HCT116 (cell line): ENCODE data around the gene DAPL1. TPM values are rescaled to one million over a fixed set of nuclear protein-coding genes. Genes with fewer than 3 reads are reported as not detected.

ENCODE experiments used
- ATAC-seq: fragments of 200-7000 bp; cut with Tn5 transposase; 2 replicates; pipeline ENCODE4 v1.9.1; 2020; ENCODE audit warnings: mild to moderate bottlenecking, moderate library complexity
- BruUV-seq: library from RNA; stranded (reverse); fragments of 400-500 nt; replicated peaks from 2 replicates; lab custom pipeline; 2021; lab: Mats Ljungman, UMichigan
- CTCF ChIA-PET: fragments of 300-600 bp; sonication (Branson Sonifier 250); formaldehyde crosslinking; loops from one replicate; lab custom pipeline; 2021; ENCODE audit warnings: antibody characterized with exemption; lab: Charles Lee
- POLR2A ChIA-PET: fragments of 300-600, 350-600 bp; sonication (Branson Sonifier 250); formaldehyde crosslinking; loops from one replicate; lab custom pipeline; 2021; ENCODE audit warnings: antibody characterized with exemption; lab: Charles Lee
- RAD21 ChIA-PET, 2 experiments: fragments of 300-600 bp; sonication (Branson Sonifier 250); formaldehyde crosslinking; loops; one replicate each; lab custom pipeline; 2023; ENCODE audit warnings: low total read pairs in 2 of 2; ENCODE audit not compliant: uncharacterized antibody in 2 of 2, unreplicated experiment in 2 of 2, low non-redundant PET in 1 of 2; lab: Charles Lee
- DNase-seq: peaks from one replicate; pipeline ENCODE4 v3.0.0-alpha.2; 2010; ENCODE audit warnings: low read depth, low spot score
- H2AFZ ChIP-seq: fragments of 200-600 bp; shearing (Covaris generic), sonication (generic); 2 replicates; pipeline ENCODE4 v1.6.1; 2017; ENCODE audit warnings: low read depth, mixed run types, mixed read lengths, antibody characterized with exemption, low read length; ENCODE audit not compliant: poor library complexity, severe bottlenecking
- H3K27ac ChIP-seq: 2 replicates; pipeline ENCODE4 v1.5.1; 2012; ENCODE audit warnings: low read depth, low read length
- H3K27me3 ChIP-seq: fragments of 200-600 bp; sonication (generic); 2 replicates; pipeline ENCODE4 v1.6.1; 2016; ENCODE audit warnings: mixed run types, low read length, mixed read lengths; ENCODE audit not compliant: insufficient read depth
- H3K36me3 ChIP-seq, 2 experiments: fragments of 200-500 bp in 1 of 2; fragments of 200-600 bp in 1 of 2; sonication (Bioruptor generic) in 1 of 2; sonication (generic) in 1 of 2; 2 replicates each; pipeline versions ENCODE4 v1.5.1 to v1.6.1; 2014 to 2016; ENCODE audit warnings: low read length in 2 of 2, inconsistent platforms in 1 of 2, mixed read lengths in 1 of 2, mixed run types in 1 of 2; ENCODE audit not compliant: insufficient read depth in 2 of 2, control insufficient read depth in 1 of 2
- H3K4me1 ChIP-seq, 2 experiments: fragments of 200-600 bp in 1 of 2; sonication (generic) in 1 of 2; 2 replicates each; pipeline versions ENCODE4 v1.5.1 to v1.6.1; 2012 to 2017; ENCODE audit warnings: low read length in 2 of 2, inconsistent platforms in 1 of 2, mild to moderate bottlenecking in 1 of 2, mixed read lengths in 1 of 2, mixed run types in 1 of 2, moderate library complexity in 1 of 2; ENCODE audit not compliant: insufficient read depth in 2 of 2, control insufficient read depth in 1 of 2
- H3K4me2 ChIP-seq: fragments of 200-600 bp; sonication (generic); 2 replicates; pipeline ENCODE4 v1.6.1; 2017; ENCODE audit warnings: mixed run types, low read length, mixed read lengths
- H3K4me3 ChIP-seq, 2 experiments: fragments of 200-600 bp in 1 of 2; sonication (generic) in 1 of 2; replicated peaks in 1 of 2; 2 replicates each; pipeline ENCODE4 v1.5.1; 2011 to 2016; ENCODE audit warnings: low read length in 2 of 2, control low read depth in 1 of 2, low read depth in 1 of 2, mild to moderate bottlenecking in 1 of 2, mixed read lengths in 1 of 2, mixed run types in 1 of 2
- H3K79me2 ChIP-seq: fragments of 200-600 bp; sonication (generic); 2 replicates; pipeline ENCODE4 v1.6.1; 2017; ENCODE audit warnings: mild to moderate bottlenecking, mixed run types, low read length, moderate library complexity, mixed read lengths; ENCODE audit not compliant: insufficient read depth
- H3K9ac ChIP-seq: fragments of 200-600 bp; sonication (generic); 2 replicates; pipeline ENCODE4 v1.6.1; 2016; ENCODE audit warnings: low read length, mixed read lengths
- H3K9me2 ChIP-seq: fragments of 200-600 bp; sonication (generic), shearing (Covaris generic); 2 replicates; pipeline ENCODE4 v1.6.1; 2017; ENCODE audit warnings: mixed run types, mild to moderate bottlenecking, moderate library complexity; ENCODE audit not compliant: insufficient read depth
- H3K9me3 ChIP-seq, 2 experiments: fragments of 200-500 bp in 1 of 2; fragments of 200-600 bp in 1 of 2; sonication (Bioruptor generic) in 1 of 2; sonication (generic) in 1 of 2; 2 replicates each; pipeline ENCODE4 v1.6.1; 2014 to 2017; ENCODE audit warnings: low read length in 2 of 2, mixed read lengths in 2 of 2, inconsistent platforms in 1 of 2, low read depth in 1 of 2, mild to moderate bottlenecking in 1 of 2, mixed run types in 1 of 2, moderate library complexity in 1 of 2; ENCODE audit not compliant: control insufficient read depth in 1 of 2, insufficient read depth in 1 of 2
- H4K20me1 ChIP-seq: fragments of 200-600 bp; sonication (generic), shearing (Covaris generic); 2 replicates; pipeline ENCODE4 v1.6.1; 2017; ENCODE audit warnings: mixed run types, mild to moderate bottlenecking, moderate library complexity; ENCODE audit not compliant: insufficient read depth
- CEBPB ChIP-seq: IDR thresholded peaks from 2 replicates; pipeline ENCODE4 v1.6.1; 2012; ENCODE audit warnings: low read depth
- EZH2 ChIP-seq: fragments of 200-600 bp; sonication (generic); IDR thresholded peaks from 2 replicates; pipeline ENCODE4 v1.6.1; 2017; ENCODE audit warnings: antibody characterized with exemption, mixed run types
- EZH2phosphoT487 ChIP-seq: fragments of 200-600 bp; IDR thresholded peaks from 2 replicates; pipeline ENCODE4 v1.6.1; 2018; ENCODE audit warnings: antibody characterized with exemption, borderline replicate concordance
- FOSL1 ChIP-seq: IDR thresholded peaks from 2 replicates; pipeline ENCODE4 v1.6.1; 2012; ENCODE audit warnings: low read depth
- POLR2A ChIP-seq: IDR thresholded peaks from 2 replicates; pipeline ENCODE4 v1.7.0; 2011; ENCODE audit warnings: borderline replicate concordance; ENCODE audit not compliant: insufficient read depth, insufficient read length; ENCODE audit errors: extremely low read depth
- SRF ChIP-seq: IDR thresholded peaks from 2 replicates; pipeline ENCODE4 v1.6.1; 2012; ENCODE audit warnings: low read depth
- intact Hi-C: fragments of 100-400 bp; cut with micrococcal nuclease; formaldehyde crosslinking; loops from 2 replicates; pipeline ENCODE4 v1.10.0; 2022
- total RNA-seq: library from RNA; stranded (reverse); gene quantifications from one replicate; pipeline ENCODE4 v1.2.1, GENCODE V29; 2021; ENCODE audit not compliant: unreplicated experiment
- TF ChIP-seq, protein P1 (sequence below): IDR thresholded peaks from 2 replicates; pipeline ENCODE4 v1.6.1; 2012; ENCODE audit warnings: low read depth

Gene DAPL1
- total RNA-seq, 1 experiment from 2014 or later, result not detected

DNA sequence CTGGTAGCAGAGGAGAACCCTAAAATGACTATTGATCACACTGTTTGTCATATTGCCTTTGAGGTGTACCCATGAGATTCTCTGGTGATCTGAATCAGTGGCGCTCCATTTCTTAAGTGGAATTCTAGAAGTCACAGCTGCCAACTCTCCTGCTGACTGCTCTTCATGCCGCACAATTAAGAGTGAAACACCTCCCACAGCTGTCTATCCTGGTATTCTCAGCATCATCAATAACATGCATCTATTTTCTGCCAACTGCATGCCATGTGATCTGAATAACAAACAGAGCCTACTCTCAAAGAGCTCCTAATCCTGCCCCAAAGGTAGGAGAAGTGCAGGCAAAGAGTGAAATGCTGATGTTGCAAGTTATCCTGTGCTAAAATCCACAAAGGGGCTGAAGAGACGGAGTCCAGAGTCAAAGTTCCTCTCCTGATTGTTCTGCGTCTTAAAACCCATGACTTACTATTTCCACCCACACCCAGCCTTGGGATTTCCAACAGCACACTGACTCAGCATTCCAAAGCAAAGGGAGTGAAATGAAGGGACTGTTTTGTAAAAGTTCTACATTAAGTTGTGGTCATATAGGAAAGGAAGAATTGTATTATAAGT is 13.7 kb upstream of the DAPL1 start:
- no peak overlapping the region for H3K4me2 ChIP-seq
- BruUV-seq, result no TSS peak
- no peak overlapping the region for H2AFZ ChIP-seq
- RAD21 ChIA-PET, result no interaction called here
- H3K9ac ChIP-seq, result no peak overlapping the region
- H3K79me2 ChIP-seq, result no peaks in the 10 kb centered on the region
- POLR2A ChIA-PET, result no interaction called here
- no peaks in the 10 kb centered on the region for H3K27me3 ChIP-seq
- intact Hi-C loops, result no loop called here
- H3K27ac ChIP-seq, result no peak overlapping the region
- H3K36me3 ChIP-seq, result no peaks in the 10 kb centered on the region
- no peak overlapping the region for H3K4me3 ChIP-seq
- H4K20me1 ChIP-seq, result no peaks in the 10 kb centered on the region
- CTCF ChIA-PET, result no interaction called here
- no peaks in the 10 kb centered on the region for H3K4me1 ChIP-seq
- TF ChIP-seq FOSL1, result no peak
- no peak for TF ChIP-seq SRF
- no peak for TF ChIP-seq EZH2
- TF ChIP-seq, protein P1, sequence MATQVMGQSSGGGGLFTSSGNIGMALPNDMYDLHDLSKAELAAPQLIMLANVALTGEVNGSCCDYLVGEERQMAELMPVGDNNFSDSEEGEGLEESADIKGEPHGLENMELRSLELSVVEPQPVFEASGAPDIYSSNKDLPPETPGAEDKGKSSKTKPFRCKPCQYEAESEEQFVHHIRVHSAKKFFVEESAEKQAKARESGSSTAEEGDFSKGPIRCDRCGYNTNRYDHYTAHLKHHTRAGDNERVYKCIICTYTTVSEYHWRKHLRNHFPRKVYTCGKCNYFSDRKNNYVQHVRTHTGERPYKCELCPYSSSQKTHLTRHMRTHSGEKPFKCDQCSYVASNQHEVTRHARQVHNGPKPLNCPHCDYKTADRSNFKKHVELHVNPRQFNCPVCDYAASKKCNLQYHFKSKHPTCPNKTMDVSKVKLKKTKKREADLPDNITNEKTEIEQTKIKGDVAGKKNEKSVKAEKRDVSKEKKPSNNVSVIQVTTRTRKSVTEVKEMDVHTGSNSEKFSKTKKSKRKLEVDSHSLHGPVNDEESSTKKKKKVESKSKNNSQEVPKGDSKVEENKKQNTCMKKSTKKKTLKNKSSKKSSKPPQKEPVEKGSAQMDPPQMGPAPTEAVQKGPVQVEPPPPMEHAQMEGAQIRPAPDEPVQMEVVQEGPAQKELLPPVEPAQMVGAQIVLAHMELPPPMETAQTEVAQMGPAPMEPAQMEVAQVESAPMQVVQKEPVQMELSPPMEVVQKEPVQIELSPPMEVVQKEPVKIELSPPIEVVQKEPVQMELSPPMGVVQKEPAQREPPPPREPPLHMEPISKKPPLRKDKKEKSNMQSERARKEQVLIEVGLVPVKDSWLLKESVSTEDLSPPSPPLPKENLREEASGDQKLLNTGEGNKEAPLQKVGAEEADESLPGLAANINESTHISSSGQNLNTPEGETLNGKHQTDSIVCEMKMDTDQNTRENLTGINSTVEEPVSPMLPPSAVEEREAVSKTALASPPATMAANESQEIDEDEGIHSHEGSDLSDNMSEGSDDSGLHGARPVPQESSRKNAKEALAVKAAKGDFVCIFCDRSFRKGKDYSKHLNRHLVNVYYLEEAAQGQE, result no peak
- no peak for TF ChIP-seq CEBPB
- TF ChIP-seq EZH2phosphoT487, result no peak
- TF ChIP-seq POLR2A, result no peak
- TF ChIP-seq, all 23 proteins: peak for 0
- no peak for ATAC-seq
- DNase-seq, result no peak
- Histone ChIP-seq H3K9me2 (no peaks in the 10 kb centered on the region), H3K9me3 (no peaks in the 10 kb centered on the region)
